ENCODE measurements around the gene TOGARAM1.

The TOGARAM1 gene

DNA sequence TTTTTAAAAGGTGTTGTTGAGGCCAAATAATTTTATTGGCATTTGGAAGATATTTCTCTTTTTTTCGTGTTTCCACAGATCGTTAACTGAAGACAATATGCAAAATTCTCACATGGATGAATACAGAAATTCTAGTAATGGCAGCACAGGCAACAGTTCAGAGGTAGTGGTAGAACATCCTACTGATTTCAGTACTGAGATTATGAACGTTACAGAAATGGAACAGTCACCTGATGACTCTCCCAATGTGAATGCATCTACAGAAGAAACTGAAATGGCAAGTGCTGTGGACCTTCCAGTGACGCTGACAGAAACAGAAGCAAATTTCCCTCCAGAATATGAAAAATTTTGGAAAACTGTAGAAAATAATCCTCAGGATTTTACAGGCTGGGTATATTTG, 133.2 kb downstream of the TOGARAM1 start:
- no peak for DNase-seq

DNA sequence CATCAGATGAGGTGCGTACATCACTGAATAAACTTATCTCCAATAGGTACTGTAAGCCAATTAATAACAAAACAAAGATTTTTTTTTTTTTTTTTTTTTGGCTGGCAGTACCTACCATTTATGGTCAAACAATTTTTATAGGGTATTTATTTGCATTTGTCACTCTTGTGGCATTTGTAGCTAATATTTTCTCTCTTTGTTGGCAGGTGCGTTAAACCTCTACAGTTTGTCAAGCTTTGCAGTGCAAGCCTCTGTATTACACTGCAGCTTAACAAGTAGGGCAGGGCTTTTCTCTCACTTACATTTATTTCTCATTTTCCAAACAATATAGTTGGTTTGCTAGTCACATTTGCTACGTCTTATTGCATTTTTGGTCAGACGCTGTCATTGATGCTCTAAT, 134.2 kb downstream of the TOGARAM1 start:
- no peak for DNase-seq

- no peak for DNase-seq
Observed at GRCh38 chr14:45103806-45104205, 141.8 kb downstream of the TOGARAM1 start.

GRCh38 chr14:45104561-45104960, 142.6 kb downstream of the TOGARAM1 start:
- no peak for DNase-seq

- DNase-seq = no peak
Observed at GRCh38 chr14:45112896-45113781, 151.1 kb downstream of the TOGARAM1 start.

DNA sequence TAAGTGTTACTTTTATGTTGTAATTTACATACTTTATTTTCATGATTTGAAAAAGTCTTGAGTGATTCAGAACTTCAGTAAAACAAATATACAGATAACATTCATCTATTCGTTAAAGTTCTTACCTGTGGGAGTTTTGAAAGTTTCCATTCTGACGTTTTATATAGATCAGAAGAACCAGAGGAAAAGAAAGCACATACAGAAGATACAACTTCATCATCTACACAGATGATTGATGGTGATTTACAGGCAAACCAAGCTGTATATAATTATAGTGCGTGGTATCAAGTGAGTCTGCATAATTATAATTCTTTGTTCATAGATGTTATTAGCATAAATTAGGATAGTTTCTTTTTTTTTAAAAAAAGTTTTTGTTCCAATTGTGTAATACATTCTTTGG, 152.3 kb downstream of the TOGARAM1 start:
- no peak for DNase-seq

- DNase-seq = no peak
Observed at GRCh38 chr14:45118594-45118993, 156.6 kb downstream of the TOGARAM1 start.

- no peak for DNase-seq
Observed at GRCh38 chr14:45120096-45120495, 158.1 kb downstream of the TOGARAM1 start.

GRCh38 chr14:45123271-45123670, 161.3 kb downstream of the TOGARAM1 start:
- no peak for DNase-seq

Measured in femur (tissue), 1 donor.